HEK293 (cell line): ENCODE data around the gene NDUFA3.

Experiments used
- BCL11B ChIP-seq: fragments of 450-650 bp; formaldehyde crosslinking; IDR thresholded peaks from 2 replicates; pipeline ENCODE4 v1.5.1; 2016; ENCODE audit warnings: low read depth, missing biosample characterization, missing genetic modification characterization
- EGR2 ChIP-seq: fragments of 450-650 bp; formaldehyde crosslinking; IDR thresholded peaks from 2 replicates; pipeline ENCODE4 v1.5.1; 2016; ENCODE audit warnings: low read depth, missing biosample characterization, missing genetic modification characterization
- GFI1B ChIP-seq: fragments of 450-650 bp; formaldehyde crosslinking; IDR thresholded peaks from 2 replicates; pipeline ENCODE4 v1.5.1; 2016; ENCODE audit warnings: missing biosample characterization, missing genetic modification characterization
- RBAK ChIP-seq: fragments of 450-650 bp; formaldehyde crosslinking; IDR thresholded peaks from 2 replicates; pipeline ENCODE4 v1.5.1; 2016; ENCODE audit warnings: missing biosample characterization, missing genetic modification characterization
- REPIN1 ChIP-seq: fragments of 450-650 bp; formaldehyde crosslinking; IDR thresholded peaks from 2 replicates; pipeline ENCODE4 v1.5.1; 2017; ENCODE audit warnings: missing biosample characterization, missing genetic modification characterization, low read depth
- TRIM28 ChIP-seq: IDR thresholded peaks from 2 replicates; pipeline ENCODE4 v1.6.1; 2011; ENCODE audit warnings: low read length, control low read depth, borderline replicate concordance
- YY2 ChIP-seq: fragments of 450-650 bp; formaldehyde crosslinking; IDR thresholded peaks from 2 replicates; pipeline ENCODE4 v1.5.1; 2016; ENCODE audit warnings: missing biosample characterization, missing genetic modification characterization
- ZFP41 ChIP-seq: fragments of 450-650 bp; formaldehyde crosslinking; IDR thresholded peaks from 2 replicates; pipeline ENCODE4 v1.5.1; 2016; ENCODE audit warnings: missing biosample characterization, missing genetic modification characterization, borderline replicate concordance
- ZFP69B ChIP-seq: fragments of 450-650 bp; formaldehyde crosslinking; IDR thresholded peaks from 2 replicates; pipeline ENCODE4 v1.5.1; 2016; ENCODE audit warnings: missing biosample characterization, missing genetic modification characterization
- ZNF19 ChIP-seq: fragments of 450-650 bp; formaldehyde crosslinking; IDR thresholded peaks from 2 replicates; pipeline ENCODE4; 2016; ENCODE audit warnings: missing biosample characterization, missing genetic modification characterization, low read depth
- ZNF221 ChIP-seq: fragments of 450-650 bp; formaldehyde crosslinking; IDR thresholded peaks from 2 replicates; pipeline ENCODE4 v1.5.1; 2017; ENCODE audit warnings: missing biosample characterization, missing genetic modification characterization, borderline replicate concordance
- ZNF274 ChIP-seq, 2 experiments: fragments of 200-500 bp in 1 of 2; fragments of 450-650 bp in 1 of 2; sonication (Bioruptor generic) in 1 of 2; formaldehyde crosslinking in 1 of 2; IDR thresholded peaks; 2 replicates each; pipeline versions ENCODE4 v1.5.1 to v1.6.1; 2014 to 2016; ENCODE audit warnings: borderline replicate concordance in 1 of 2, inconsistent platforms in 1 of 2, low read length in 1 of 2, missing biosample characterization in 1 of 2, missing genetic modification characterization in 1 of 2
- ZNF324 ChIP-seq: fragments of 450-650 bp; formaldehyde crosslinking; IDR thresholded peaks from 2 replicates; pipeline ENCODE4 v1.5.1; 2016; ENCODE audit warnings: missing biosample characterization, missing genetic modification characterization
- ZNF335 ChIP-seq: fragments of 450-650 bp; formaldehyde crosslinking; conservative IDR thresholded peaks from 2 replicates; pipeline ENCODE4 v1.5.1; 2016; ENCODE audit warnings: missing biosample characterization, missing genetic modification characterization
- ZNF341 ChIP-seq: fragments of 450-650 bp; formaldehyde crosslinking; IDR thresholded peaks from 2 replicates; pipeline ENCODE4; 2016; ENCODE audit warnings: low read depth, missing biosample characterization, missing genetic modification characterization
- ZNF350 ChIP-seq: fragments of 450-650 bp; formaldehyde crosslinking; IDR thresholded peaks from 2 replicates; pipeline ENCODE4 v1.5.0; 2017; ENCODE audit warnings: missing biosample characterization, mild to moderate bottlenecking, missing genetic modification characterization
- ZNF366 ChIP-seq: fragments of 450-650 bp; formaldehyde crosslinking; conservative IDR thresholded peaks from 2 replicates; pipeline ENCODE4 v1.5.1; 2016; ENCODE audit warnings: missing biosample characterization, missing genetic modification characterization
- ZNF404 ChIP-seq: fragments of 450-650 bp; formaldehyde crosslinking; IDR thresholded peaks from 2 replicates; pipeline ENCODE4 v1.5.1; 2017; ENCODE audit warnings: missing biosample characterization, missing genetic modification characterization
- ZNF529 ChIP-seq: fragments of 450-650 bp; formaldehyde crosslinking; IDR thresholded peaks from 2 replicates; pipeline ENCODE4 v1.5.1; 2017; ENCODE audit warnings: missing genetic modification characterization, missing biosample characterization; ENCODE audit not compliant: insufficient replicate concordance
- ZNF530 ChIP-seq: fragments of 450-650 bp; formaldehyde crosslinking; IDR thresholded peaks from 2 replicates; pipeline ENCODE4 v1.5.1; 2016; ENCODE audit warnings: low read depth, missing biosample characterization, missing genetic modification characterization
- ZNF776 ChIP-seq: fragments of 450-650 bp; formaldehyde crosslinking; IDR thresholded peaks from 2 replicates; pipeline ENCODE4 v1.5.0; 2017; ENCODE audit warnings: missing biosample characterization, missing genetic modification characterization, borderline replicate concordance
- TF ChIP-seq, protein P1 (sequence below): fragments of 450-650 bp; formaldehyde crosslinking; IDR thresholded peaks from 2 replicates; pipeline ENCODE4 v1.5.0; 2017; ENCODE audit warnings: missing biosample characterization, missing genetic modification characterization, borderline replicate concordance
- TF ChIP-seq, protein P2 (sequence below): fragments of 450-650 bp; formaldehyde crosslinking; IDR thresholded peaks from 2 replicates; pipeline ENCODE4 v1.5.1; 2016; ENCODE audit warnings: missing biosample characterization, missing genetic modification characterization
- TF ChIP-seq, protein P3 (sequence below): sonication (generic); formaldehyde crosslinking; IDR thresholded peaks from 2 replicates; pipeline ENCODE4 v1.8.1; 2022; ENCODE audit warnings: mild to moderate bottlenecking, moderate library complexity, missing genetic modification reagents
- TF ChIP-seq, protein P4 (sequence below): fragments of 450-650 bp; formaldehyde crosslinking; IDR thresholded peaks from 2 replicates; pipeline ENCODE4 v1.5.1; 2016; ENCODE audit warnings: missing biosample characterization, missing genetic modification characterization
- TF ChIP-seq, protein P5 (sequence below): fragments of 450-650 bp; formaldehyde crosslinking; IDR thresholded peaks from 2 replicates; pipeline ENCODE4 v1.5.1; 2016; ENCODE audit warnings: missing biosample characterization, missing genetic modification characterization

Gene NDUFA3

DNA sequence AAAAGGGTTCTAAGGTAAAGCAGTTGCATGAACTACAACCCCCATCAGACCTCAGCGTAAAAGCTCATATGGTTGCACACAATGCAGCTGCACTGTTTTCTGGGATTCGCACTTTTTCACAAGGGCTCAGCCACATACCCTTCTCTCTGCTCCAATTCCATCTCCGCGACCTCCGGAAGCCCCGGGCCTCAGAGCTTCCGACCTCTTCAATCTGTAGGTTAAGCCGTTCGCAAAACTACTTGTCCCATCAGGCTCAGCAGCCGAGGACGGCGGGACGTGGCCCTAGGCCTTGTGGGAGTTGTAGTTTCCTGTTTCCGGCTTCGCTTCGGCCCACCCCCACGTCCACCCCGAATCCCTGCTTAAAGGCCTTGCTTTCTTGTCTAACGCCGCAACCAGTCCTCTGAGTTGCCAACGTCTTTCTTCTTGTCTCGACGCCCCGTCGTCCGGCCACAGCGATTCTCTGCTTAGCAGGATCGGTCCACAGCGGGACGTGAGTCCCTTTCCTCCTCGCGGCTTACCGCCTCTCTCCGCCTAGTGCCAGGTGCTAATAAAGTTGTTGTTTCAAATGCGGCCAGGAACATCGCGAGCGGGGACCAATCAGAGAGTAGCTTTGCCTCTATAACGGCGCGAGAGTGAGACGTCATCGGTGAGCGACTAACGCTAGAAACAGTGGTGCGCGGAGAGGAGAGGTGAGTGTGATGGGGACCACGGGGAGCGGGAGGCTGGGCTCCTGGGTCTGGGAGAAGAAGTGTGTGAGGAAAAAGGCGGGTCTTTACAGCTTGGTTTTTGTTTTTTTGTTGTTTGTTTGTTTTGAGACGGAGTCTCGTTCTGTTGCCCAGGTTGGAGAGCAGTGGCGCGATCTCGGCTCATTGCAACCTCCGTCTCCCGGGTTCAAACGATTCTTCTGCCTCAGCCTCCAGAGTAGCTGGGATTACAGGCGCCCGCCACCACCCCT lies 12.7 kb downstream of the NDUFA3 start, which contains the start of the genes PRPF31 and TFPT (continued):
- TF ChIP-seq, protein P1, sequence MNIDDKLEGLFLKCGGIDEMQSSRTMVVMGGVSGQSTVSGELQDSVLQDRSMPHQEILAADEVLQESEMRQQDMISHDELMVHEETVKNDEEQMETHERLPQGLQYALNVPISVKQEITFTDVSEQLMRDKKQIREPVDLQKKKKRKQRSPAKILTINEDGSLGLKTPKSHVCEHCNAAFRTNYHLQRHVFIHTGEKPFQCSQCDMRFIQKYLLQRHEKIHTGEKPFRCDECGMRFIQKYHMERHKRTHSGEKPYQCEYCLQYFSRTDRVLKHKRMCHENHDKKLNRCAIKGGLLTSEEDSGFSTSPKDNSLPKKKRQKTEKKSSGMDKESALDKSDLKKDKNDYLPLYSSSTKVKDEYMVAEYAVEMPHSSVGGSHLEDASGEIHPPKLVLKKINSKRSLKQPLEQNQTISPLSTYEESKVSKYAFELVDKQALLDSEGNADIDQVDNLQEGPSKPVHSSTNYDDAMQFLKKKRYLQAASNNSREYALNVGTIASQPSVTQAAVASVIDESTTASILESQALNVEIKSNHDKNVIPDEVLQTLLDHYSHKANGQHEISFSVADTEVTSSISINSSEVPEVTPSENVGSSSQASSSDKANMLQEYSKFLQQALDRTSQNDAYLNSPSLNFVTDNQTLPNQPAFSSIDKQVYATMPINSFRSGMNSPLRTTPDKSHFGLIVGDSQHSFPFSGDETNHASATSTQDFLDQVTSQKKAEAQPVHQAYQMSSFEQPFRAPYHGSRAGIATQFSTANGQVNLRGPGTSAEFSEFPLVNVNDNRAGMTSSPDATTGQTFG (tag by site-specific recombination) = no peak; the same call in 1 of the 2 replicates
- TF ChIP-seq YY2 (tag by site-specific recombination) = peak; percentile 88
- no peak for TF ChIP-seq ZNF404 (tag by site-specific recombination)
- TF ChIP-seq ZNF274 (IDR thresholded peaks at IDR 0.05; ENCODE audit: low read length) = no peak
- no peak for TF ChIP-seq ZNF274 (tag by site-specific recombination; IDR thresholded peaks at IDR 0.05; ENCODE audit: borderline replicate concordance)
- TF ChIP-seq BCL11B = no peak; the same call in 1 of the 2 replicates
- peak; percentile 73 for TF ChIP-seq ZFP69B (tag by site-specific recombination)
- TF ChIP-seq ZNF341 (tag by site-specific recombination) = no peak
- TF ChIP-seq REPIN1 (tag by site-specific recombination) = peak; percentile 66; the same call in 1 of the 2 replicates
- TF ChIP-seq ZNF221 (tag by site-specific recombination) = no peak
- TF ChIP-seq TRIM28 = peak; percentile 95
- peak; percentile 74 for TF ChIP-seq EGR2 (tag by site-specific recombination)
- TF ChIP-seq, protein P2, sequence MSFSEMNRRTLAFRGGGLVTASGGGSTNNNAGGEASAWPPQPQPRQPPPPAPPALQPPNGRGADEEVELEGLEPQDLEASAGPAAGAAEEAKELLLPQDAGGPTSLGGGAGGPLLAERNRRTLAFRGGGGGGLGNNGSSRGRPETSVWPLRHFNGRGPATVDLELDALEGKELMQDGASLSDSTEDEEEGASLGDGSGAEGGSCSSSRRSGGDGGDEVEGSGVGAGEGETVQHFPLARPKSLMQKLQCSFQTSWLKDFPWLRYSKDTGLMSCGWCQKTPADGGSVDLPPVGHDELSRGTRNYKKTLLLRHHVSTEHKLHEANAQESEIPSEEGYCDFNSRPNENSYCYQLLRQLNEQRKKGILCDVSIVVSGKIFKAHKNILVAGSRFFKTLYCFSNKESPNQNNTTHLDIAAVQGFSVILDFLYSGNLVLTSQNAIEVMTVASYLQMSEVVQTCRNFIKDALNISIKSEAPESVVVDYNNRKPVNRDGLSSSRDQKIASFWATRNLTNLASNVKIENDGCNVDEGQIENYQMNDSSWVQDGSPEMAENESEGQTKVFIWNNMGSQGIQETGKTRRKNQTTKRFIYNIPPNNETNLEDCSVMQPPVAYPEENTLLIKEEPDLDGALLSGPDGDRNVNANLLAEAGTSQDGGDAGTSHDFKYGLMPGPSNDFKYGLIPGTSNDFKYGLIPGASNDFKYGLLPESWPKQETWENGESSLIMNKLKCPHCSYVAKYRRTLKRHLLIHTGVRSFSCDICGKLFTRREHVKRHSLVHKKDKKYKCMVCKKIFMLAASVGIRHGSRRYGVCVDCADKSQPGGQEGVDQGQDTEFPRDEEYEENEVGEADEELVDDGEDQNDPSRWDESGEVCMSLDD (tag by site-specific recombination) = peak; percentile 57; the same call in 1 of the 2 replicates
- no peak for TF ChIP-seq ZNF530 (tag by site-specific recombination)
- no peak for TF ChIP-seq ZNF776 (tag by site-specific recombination)
- TF ChIP-seq GFI1B (tag by site-specific recombination) = no peak; the same call in 1 of the 2 replicates
- peak; percentile 48; the same call in 1 of the 2 replicates for TF ChIP-seq ZNF366 (tag by site-specific recombination)
- TF ChIP-seq ZNF335 (tag by site-specific recombination) = peak; percentile 98
- TF ChIP-seq, protein P3, sequence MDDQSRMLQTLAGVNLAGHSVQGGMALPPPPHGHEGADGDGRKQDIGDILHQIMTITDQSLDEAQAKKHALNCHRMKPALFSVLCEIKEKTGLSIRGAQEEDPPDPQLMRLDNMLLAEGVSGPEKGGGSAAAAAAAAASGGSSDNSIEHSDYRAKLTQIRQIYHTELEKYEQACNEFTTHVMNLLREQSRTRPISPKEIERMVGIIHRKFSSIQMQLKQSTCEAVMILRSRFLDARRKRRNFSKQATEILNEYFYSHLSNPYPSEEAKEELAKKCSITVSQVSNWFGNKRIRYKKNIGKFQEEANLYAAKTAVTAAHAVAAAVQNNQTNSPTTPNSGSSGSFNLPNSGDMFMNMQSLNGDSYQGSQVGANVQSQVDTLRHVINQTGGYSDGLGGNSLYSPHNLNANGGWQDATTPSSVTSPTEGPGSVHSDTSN = no peak
- TF ChIP-seq, protein P4, sequence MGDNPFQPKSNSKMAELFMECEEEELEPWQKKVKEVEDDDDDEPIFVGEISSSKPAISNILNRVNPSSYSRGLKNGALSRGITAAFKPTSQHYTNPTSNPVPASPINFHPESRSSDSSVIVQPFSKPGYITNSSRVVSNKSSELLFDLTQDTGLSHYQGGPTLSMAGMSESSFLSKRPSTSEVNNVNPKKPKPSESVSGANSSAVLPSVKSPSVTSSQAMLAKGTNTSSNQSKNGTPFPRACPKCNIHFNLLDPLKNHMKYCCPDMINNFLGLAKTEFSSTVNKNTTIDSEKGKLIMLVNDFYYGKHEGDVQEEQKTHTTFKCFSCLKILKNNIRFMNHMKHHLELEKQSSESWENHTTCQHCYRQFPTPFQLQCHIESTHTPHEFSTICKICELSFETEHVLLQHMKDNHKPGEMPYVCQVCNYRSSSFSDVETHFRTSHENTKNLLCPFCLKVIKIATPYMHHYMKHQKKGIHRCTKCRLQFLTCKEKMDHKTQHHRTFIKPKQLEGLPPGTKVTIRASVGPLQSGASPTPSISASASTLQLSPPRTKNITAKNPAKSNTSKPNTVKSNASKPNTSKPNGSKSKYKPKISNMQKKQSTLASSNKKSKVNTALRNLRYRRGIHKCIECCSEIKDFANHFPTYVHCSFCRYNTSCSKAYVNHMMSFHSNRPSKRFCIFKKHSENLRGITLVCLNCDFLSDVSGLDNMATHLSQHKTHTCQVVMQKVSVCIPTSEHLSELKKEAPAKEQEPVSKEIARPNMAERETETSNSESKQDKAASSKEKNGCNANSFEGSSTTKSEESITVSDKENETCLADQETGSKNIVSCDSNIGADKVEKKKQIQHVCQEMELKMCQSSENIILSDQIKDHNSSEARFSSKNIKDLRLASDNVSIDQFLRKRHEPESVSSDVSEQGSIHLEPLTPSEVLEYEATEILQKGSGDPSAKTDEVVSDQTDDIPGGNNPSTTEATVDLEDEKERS (tag by site-specific recombination) = peak; percentile 88
- TF ChIP-seq ZFP41 (tag by site-specific recombination) = no peak
- TF ChIP-seq, protein P5, sequence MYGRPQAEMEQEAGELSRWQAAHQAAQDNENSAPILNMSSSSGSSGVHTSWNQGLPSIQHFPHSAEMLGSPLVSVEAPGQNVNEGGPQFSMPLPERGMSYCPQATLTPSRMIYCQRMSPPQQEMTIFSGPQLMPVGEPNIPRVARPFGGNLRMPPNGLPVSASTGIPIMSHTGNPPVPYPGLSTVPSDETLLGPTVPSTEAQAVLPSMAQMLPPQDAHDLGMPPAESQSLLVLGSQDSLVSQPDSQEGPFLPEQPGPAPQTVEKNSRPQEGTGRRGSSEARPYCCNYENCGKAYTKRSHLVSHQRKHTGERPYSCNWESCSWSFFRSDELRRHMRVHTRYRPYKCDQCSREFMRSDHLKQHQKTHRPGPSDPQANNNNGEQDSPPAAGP (tag by site-specific recombination) = peak; percentile 93
- peak; percentile 94 for TF ChIP-seq ZNF324 (tag by site-specific recombination)
- TF ChIP-seq ZNF529 (tag by site-specific recombination) = no peak
- TF ChIP-seq ZNF350 (tag by site-specific recombination) = no peak
- no peak; the same call in 1 of the 2 replicates for TF ChIP-seq RBAK (tag by site-specific recombination)
- 0 out of 2 replicates have a peak, but pooled peaks have one; percentile 16 for TF ChIP-seq ZNF19 (tag by site-specific recombination)
